ENCODE data around the gene KRTAP10-1.

- TF ChIP-seq HNRNPLL (IDR thresholded peaks at IDR 0.05; ENCODE audit: low read depth, low read length, poor library complexity, severe bottlenecking) (no peak), CEBPZ (IDR thresholded peaks at IDR 0.05; ENCODE audit: low read length) (no peak)
Measured at GRCh38 chr21:44567481-44568171, 27.6 kb upstream of the KRTAP10-1 start.

Data from HepG2 (cell line).